Left kidney (tissue), 2 donors: ENCODE data around the gene ZNF444. TPM values are rescaled to one million over a fixed set of nuclear protein-coding genes. Genes with fewer than 3 reads are reported as not detected.

Source experiments
- DNase-seq: peaks from one replicate; pipeline ENCODE4 v3.0.0-alpha.2; 2013
- polyA plus RNA-seq: library from polyadenylated mRNA; unstranded; fragments of 120-200 nt; gene quantifications from one replicate; pipeline ENCODE4 v1.2.1, GENCODE V29; 2013; ENCODE audit not compliant: insufficient read length

Gene ZNF444
- polyA plus RNA-seq, 1 donor = 28.5 TPM

DNA sequence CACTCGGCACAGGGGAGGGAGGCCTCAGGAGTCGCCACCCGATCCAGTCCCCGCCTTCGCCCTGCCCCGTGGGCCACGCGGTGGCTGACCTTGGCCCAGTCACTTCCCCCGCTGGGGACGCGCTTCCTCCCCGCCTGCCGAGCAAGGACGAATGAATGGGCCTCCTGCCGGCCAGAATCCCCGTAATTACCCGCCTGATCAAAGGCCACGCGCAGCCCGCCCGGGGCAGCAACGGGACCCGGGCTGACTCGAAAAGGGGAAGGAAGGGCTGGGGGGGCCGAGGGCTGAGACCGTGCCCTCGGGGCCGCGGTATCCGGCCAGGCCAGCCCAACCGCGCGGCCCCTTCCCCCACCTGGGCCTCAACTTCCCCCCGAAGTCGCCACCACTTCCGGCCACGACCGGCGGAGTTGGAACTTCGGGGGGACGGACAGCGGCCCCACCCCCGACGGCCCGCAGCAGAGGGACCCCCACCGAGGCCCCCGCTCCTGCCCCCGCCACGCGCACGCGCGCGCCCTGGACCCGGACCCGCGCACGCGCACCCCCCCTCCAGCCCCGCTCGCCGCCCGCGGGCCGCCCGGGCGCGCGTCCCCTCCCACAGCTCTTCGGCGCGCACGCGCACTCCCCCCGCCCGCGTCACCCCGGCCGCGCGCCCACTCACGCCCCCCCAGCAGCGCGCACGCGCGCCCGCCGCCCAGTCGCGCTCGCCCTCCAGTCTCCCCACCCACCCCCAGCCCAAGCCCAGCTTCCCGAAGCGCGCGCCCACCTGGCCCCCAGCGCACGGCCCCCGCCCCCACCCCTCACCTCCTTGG, 20.5 kb upstream of the ZNF444 start:
- DNase-seq = no peak

DNA sequence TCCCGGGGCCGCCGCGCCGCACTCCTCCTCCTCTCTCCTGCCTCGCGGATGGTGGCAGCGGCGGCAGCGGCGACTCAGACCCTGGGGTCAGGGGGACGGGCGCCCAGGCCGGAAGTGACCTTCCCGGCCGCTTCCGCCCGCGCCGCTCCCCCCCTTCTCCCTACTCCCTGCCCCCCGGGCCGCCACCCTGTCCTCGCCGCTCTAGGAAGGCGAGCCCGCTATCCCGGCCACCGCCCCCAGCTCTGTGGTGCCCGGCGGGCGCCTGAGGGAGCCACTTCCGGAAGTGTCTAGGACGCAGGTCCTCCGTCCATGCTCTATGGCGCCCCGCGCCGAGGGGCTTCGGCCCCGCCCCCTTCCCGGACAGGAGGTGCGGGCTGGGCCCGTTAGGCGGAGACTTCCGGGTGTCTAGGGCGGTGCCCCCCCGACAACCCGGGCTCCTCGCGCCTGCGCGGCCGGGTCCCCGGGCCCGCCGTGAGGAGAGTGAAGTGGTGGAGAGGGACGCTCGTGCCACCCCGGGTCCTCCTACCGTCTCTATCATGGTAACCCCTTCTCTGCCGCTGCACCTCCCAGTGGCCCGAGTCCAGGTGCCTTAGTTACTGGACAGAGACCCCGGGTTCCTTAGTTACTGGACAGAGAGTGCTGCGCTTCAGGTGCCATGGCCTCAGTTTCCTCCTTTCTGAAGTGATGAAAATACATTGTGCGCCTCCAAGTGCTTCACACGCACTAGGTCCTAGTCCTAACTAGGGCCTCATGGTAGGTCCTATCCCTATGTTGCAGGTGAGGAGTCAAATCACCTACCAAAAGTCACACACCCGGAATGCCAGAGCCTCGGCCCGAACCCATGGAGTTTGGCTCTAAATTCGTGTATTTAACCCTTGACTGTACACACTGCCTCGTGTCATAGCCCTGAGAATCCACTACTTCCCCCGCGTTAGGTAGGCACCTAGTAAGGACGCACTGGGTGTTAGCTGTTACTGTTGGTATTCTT, 19.6 kb upstream of the ZNF444 start, which contains the start of gene ZNF787:
Gene ZNF787, minus strand, starts transcription at position 116 of the 988 bp plus-strand sequence. CDS start 18,078 bp downstream, outside the sequence.
- DNase-seq = peak; percentile 97

DNA sequence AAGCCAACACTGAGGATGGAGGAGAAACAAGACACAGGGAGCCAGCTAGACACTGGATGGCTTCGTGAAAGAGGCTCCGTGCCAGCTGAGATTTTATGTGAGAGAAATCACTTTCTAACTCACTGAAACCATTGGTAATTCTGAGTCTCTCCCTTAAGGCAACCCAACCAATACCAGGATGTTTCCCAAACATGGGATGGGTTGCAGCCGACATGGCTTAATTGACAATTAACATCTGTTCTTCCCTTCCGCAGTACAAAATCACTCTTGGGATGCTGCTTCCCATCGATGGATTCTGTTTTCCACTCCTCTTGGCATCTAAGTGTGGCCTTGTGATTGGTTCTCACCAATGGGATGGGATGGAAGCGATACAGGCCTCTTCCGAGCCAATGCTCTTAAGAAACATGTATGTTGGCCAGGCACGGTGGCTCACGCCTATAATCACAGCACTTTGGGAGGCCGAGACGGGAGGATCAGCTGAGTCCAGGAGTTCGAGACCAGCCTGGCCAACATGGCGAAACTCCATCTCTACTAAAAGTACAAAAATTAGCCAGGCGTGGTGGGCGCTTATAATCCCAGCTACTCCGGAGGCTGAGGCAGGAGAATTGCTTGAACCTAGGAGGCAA, 17.7 kb upstream of the ZNF444 start:
- DNase-seq = no peak

DNA sequence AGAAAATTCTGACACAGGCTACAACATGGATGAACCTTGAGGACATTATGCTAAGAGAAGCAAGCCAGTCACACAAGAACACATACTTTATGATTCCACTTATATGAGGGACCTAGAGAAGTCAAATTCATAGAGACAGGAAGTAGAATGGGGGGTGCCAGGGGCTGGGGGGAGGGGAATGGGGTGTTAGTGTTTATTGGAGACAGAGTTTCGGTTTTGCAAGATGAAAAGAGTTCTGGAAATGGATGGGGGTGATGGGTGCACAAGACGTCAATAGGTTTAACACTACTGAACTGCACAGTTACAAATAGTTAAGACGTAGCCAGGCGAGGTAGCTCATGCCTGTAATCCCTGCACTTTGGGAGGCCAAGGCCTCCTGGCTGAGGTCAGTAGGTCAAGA, 16.5 kb upstream of the ZNF444 start:
- no peak for DNase-seq

DNA sequence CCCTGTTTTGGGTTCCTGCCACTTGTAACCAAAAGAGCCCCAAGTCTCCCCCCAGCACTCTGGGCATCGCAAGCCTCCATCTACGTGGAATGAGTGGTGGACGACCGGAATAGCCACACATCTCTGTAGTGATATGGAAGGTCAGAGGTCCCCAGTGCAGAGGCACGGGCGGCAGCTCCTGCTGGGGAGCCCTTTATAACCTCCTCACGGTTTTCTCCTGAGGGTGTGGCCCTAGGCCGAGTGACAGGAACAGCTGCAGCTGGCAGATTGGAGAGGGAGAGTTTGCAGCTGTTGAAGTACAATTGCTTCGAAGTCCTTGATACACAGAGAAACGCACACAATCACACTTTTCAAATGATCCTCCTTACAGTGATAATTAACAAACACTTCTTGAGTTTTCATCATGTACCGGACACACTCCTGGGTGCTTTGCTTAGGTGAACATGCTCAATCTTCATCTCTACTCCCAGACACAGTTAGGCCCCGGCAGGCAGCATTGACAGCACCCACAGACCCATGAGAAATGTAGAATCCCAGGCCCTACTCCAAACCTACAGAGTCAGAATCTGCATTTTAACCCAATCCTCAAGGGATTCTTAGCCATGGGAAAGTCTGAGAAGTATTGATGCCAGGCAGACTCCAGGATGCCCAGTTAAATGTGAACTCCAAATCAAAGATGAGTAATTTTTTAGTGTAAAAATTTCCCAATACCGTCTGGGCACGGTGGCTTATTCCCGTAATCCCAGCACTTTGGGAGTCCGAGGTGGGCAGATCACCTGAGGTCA, 15.1 kb upstream of the ZNF444 start:
- no peak for DNase-seq

DNA sequence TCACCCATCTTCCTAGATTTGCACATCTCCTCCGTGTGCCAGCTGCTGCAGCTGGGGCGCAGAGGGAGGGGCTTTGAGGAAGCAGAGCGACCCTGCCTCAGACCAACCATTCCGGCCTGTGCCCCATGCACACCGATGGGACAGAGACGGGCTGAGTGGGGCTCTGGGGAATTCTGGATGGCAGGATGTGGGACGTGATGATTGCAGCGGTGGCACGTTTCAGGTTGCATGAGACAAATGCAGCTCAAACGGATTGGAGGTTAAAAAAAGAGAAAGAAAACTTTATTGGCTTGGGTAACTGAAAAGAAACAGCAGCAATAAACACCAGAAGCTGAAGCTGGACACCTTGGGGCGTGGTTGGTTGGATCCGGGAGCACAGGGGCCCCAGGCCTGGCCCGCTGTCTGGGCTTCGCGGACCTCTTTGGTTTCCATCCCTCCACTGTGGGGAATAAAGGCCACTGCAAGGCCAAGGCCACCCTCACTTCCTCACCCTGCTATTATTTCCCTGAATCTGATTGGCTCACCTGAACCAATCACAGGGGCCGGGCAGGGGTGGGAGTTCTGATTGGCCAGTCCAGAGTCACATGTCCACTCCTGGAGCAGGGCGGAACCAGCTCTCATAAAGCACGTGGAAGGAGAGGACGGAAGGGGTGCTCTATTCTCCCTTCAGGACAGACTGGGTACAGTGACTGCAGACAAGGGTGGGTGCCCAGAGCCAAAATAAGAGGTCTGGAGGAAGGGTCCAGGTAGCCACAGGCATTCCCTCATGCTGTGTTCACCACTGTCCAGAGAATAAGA, 13.9 kb upstream of the ZNF444 start:
- DNase-seq = no peak

DNA sequence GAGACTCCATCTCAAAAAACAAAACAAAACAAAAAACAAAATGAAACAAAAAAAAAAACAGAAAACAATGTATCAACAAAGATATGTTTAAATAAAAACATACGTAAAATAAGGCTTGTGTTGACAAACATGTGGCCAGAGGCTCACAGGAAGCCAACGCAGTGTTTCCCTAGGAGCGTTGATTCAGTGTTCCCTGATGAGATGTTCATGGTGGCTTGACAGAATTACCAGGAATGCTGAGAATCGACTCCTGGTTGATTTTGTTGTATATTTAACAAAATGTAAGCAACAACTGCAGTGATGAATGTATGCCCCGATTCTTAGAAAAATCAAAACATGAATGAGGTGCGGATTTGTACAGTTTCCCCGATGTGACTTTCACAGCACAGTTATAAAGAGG, 11.1 kb upstream of the ZNF444 start:
- no peak for DNase-seq

DNA sequence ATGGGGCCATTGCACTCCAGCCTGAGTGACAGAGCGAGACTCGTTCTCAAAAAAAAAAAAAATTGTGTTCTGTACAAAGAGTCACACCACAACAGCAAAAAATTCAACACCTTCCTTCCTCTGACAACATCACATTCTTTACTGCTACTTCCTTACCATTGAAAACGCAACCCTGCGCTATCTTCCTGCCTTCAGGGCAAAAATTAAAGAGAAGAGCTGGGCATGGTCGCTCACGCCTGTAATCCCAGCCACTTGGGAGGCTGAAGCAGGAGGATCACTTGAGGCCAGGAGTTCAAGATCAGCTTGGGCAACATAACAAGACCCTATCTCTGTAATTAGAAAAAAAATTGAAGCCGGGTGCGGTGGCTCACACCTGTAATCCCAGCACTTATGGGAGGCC, 9.4 kb upstream of the ZNF444 start:
- DNase-seq = no peak

DNA sequence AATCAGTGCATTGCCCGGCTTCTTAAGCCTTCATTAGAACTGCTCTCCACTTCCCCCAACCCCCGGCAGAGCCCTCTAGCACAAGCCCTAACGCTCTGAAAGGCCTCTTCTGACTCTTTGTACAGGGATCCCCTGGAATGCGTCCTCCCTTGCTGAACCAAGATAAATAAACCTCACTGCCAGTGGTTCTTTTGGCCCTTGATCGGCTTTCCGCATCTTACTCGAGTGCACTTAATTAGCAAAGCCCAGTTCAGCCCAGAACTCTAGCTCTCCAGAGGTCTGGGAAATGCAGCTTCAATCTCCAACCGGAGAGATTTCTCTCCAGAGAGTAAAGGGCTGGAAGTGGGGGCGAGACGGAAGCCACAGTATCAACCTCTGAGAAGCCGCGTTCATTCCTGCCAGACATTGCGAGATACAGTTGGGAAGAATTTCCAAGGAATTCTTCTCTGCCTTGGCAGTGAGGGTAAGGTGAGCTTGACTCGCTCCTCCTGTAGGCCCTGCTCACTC, 8.7 kb upstream of the ZNF444 start:
- peak; percentile 71 for DNase-seq

DNA sequence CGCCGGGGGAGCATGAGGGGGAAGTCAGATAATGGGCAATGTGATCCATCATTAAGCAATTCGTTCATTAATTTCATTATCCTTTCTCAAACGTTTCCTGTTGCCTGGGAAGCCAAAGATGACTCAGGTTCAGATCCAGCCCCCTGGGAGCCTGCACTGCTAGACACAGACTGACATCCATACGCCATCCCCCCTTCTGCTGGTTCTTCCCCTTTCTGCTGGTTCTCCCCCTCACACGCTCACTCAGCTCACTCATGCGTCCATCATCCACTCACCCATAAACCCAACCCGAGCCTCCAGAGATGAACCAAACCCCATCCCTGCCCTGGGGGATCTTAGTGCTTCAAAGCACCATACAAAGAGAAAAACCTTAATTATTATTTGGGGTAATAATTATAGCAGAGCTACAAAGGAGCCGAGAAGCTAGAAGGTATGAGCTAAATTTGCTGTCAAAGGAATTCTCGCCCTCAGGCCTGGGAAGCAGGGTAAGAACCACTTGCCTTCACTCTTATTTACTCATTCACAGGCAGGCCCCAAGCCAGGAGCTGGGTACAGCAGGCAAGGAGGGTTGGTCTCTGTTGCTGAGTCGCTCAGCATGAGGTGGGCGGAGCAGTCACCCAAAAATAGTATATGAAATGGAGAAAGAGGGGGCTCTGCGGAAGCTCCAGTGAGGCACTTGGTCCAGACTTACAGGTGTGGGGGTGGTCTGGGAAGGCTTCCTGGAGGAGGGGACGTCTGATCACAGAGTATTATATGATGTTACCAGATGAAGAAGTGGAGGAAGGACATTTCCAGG, 7.0 kb upstream of the ZNF444 start:
- DNase-seq = no peak

DNA sequence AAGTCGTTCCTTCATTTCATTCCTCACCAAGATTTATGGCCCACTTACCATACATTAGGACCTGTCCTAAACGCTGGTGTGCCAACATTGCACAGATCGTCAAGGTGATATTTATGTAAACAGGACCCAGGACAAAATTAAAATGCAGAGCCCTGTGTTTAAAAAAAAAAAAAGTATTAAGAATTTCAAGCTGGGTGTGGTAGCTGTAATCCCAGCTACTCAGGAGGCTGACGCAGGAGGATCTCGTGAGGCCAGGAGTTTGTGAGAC, 6.5 kb upstream of the ZNF444 start:
- no peak for DNase-seq

DNA sequence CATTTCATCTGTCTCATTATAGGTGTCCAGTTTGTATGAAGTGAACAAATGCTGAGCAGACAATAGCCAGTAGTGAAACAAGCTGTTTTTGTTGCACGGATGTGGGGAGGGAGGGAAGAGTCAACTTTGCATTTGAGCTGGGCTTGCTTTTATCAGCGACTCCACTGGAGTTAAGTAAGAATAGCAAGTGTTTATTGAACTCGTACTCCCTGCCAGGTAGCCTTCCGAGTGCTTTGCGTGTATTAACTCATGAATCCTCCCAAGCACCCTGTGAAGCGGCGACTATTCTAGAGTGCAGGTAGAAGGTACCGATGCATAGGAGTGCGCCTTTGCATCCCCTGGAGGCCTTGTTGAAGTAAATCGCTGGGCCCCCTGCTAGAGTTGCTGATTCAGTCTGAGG, 4.7 kb upstream of the ZNF444 start:
- no peak for DNase-seq

DNA sequence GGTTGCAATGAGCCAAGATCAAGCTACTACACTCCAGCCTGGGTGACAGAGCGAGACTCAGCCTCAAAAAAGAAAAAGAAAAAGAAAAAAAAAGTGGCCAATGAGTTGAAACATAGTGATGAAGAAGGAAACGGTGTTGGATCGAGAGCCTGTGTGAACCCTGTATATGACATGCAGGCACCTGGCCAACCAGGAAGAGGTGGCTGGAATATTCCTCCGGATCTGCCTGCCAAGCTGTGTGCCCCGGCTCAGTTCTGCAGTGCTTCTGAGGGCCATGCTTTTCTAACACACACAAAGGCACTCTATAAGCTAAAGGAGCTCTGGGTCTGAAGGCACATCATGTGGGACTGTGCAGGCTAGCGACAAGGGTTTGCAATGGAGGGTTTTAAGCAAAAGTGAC, 3.7 kb upstream of the ZNF444 start:
- no peak for DNase-seq

DNA sequence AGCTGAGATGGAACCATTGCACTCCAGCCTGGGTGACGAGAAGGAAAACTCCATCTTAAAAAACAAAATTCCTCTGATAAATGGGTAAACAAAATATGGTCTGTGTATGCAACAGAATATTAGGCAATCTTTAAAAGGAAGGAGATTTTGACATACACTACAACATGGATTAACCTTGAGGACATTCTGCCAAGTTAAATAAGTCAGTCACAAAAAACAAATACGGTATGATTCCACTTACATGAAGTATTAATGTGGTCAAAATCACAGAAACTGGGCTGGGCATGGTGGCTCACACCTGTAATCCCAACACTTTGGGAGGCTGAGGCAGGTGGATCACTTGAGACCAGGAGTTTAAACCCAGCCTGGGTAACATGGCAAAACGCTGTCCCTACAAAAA, 3.0 kb upstream of the ZNF444 start:
- no peak for DNase-seq

DNA sequence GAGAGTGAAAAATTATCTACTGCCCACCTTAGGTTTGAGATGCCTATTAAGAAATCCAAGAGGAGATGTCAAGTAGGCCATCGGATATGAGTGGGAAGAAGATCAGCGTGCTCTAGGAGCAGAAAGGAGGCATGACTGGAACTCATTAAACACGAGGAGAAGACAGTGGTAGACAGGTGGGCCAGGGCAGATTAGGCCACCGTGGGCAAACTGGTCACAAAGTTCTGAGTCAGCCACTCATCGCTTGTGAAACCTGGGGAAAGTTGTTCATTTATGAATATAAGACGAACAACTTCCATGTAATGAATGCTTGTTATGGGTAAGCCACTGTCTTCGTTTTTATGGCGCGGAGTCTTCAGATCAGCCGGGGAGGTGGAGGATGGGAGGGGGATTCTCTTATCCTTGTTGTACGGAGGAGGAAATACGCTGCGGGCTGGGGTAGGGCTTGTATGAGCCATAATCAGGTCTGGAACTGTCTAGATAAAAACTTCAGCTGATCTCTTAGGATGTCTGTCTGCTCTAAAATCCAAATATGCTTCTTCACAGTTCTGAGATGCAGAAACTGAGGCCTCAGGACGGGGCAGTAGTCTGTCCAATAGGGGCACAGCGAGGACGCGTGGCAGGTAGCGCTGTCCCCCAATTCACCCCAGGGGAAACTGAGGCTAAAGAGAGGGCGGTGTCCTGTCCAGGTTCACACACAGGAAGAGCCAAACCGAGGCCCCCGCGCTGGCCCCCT, 1.1 kb upstream of the ZNF444 start:
- no peak for DNase-seq

DNA sequence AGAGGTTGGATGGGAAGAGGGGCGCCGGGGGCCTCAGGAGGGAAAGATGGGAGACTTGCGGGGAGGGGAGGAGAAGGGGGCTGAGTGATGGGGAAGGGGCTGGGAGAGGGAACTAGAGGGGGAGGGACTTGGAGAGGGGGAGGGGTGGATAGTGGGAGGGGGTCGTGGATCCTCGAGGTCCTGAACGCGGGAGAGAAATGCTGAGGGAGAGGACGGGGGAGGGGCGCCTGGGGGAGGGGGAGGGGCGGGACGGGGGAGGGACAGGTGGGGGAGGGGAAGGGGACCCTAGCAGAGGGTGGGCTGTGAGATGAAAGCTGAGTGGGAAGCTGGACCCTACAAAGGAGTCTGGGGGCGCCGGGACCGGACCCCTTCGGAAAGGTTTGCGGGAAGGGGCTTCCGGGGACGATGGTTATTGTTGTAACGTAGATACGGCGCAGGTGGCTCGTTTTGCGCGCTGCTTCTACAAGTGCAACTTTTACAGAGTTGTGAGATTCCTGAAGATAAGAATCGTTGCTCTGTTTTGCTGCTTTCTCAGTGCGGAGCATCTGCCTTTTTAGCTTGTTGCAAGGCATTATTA, 418 bp downstream of the ZNF444 start:
- no peak for DNase-seq

DNA sequence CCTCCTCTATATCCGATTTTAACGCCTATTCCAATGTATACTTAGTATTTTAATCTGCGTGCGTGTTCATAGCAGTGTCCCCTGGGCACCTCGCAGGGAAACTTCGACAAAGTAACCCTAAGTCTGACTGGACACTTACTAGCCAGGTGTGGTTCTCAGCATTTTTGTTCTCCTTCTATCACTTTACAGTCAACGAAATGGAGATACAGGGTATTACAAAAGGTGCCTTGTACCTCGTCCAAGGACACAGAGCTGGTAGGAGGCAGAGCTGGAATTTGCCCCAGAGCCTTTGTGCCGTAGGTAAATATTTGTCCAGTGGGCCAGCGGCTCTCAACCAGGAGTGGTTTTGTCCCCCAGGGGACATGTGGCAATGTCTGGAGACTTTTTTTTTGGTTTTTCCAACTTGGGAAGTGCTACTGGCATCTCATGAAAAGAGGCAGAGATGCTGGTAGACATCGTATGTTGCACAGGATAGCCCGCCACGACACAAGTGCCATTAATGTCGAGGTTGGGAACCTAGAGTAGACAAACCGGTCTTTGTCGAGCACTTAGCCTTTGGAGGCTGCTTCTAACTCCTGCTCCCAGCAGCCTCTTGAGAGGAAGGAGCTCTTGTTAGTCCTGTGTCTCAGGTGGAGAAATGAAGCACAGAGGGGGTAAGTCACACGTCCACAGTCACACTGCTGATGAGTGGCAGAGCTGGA, 1.1 kb downstream of the ZNF444 start:
- no peak for DNase-seq

DNA sequence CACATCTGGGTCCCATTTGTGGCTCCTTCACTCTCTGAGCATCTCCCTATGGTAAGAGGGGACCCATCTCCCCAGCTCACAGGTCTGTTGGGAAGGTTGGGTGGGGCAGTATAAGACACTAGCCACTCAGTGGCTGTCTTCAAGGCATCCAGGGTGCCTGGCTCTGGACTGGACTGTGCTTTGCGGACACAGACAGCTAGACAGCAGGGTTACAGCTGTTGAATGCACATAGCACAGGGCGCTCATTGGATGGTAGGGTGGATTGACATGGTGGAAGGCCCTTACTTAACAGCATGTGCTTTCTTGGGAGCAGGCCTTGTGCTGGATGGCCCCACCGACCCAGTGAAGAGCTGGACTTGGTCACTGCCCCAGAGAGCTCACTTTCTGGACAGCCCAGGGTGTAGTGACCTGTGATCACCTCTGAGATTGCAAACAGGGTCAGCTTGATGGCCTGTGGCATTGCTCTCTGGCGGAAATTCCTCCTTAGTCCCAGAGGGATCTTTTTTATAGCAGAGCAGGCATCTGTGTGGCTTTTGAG, 1.9 kb downstream of the ZNF444 start:
- no peak for DNase-seq
